Activated naive CD4-positive, alpha-beta T cell treated with anti-CD3 and anti-CD28 coated beads, Interleukin-2, amount 50 U/mL, for 16 hours (primary cell): Measurements from ENCODE around the gene PEAK1.

Source experiments
- DNase-seq: peaks from one replicate; pipeline ENCODE4 v3.0.0-alpha.2; 2020

The PEAK1 gene

DNA sequence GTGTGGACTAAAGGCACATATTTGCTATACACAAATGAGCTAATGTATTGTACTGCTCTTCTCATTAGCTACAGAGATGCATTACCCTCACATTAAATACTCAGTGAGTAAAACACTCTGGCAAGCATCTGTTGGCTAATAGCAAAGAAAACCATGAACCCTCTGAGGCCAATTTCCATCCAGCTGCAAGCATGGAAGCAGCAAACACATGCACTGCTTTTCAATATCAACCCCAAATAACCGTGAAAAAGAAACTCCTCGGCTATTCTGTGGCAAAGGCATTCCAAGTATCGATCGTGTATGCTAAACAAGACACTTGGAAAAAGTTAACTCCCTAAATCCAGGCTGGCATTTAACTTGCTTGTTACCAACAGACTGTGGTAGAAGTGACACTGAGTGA lies 67.0 kb downstream of the PEAK1 start:
- no peak for DNase-seq

DNA sequence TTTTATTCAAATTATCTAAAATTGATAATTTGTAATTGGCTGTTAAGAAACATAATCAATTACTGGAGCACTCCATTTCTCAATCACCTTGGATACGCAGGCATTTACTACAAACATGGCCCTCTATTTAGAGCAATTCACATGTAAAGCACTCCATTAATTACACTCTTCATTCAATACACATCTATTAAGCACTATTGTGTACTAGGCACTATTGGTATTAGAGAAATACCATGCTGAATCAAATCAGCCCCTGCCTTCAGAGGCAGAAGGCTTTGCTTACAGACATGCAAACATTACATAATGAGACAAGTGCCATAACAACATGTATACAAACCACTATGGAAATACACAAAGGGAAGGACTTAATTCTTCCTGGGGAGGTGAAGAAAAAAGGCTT lies 69.1 kb downstream of the PEAK1 start:
- no peak for DNase-seq

- DNase-seq = no peak
Observed at GRCh38 chr15:77349666-77350065, 70.2 kb downstream of the PEAK1 start.

GRCh38 chr15:77348511-77348910 lies 71.4 kb downstream of the PEAK1 start:
- DNase-seq = no peak

DNA sequence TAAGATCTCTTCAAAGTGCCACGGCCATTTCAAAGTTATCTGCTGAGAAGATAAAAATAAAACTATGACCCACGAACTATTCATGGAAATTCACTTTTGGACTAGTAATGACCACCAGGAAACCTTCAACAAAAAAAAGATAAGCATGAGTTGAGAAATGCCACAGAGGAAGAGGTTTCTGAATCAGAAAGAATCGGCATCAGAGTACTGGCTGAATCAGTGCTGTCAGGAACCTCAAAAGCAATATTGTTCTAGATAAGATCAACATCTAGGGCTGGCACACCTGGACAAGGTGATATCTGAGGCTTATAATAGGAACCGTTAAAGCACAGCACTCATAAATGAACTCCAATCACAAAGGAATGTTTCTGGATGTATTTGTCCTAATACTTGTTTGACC lies 72.7 kb downstream of the PEAK1 start:
- DNase-seq = no peak

- no peak for DNase-seq
Observed at GRCh38 chr15:77346245-77347036, 73.5 kb downstream of the PEAK1 start.

GRCh38 chr15:77342807-77343206 lies 77.1 kb downstream of the PEAK1 start:
- DNase-seq = no peak

GRCh38 chr15:77340245-77340644 lies 79.7 kb downstream of the PEAK1 start:
- DNase-seq = no peak

DNA sequence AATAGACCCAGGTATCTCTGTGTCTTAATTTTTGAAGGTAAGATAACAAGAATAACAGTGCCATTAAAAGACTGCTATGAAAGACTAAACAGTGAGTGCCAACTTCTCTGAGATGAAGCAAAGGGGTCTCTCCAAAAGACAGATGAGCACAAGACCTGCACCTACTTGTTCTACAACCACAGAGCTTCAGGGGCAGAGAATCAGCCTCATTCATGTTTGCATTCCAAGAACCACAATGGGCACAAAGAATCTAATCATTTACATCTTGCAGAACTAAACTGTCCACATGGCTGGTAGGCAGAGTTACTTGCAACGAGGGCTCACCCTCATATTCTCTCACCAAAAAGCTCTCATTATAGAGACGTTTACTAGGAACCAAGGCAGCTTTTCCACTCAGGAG lies 83.9 kb downstream of the PEAK1 start:
- no peak for DNase-seq

DNA sequence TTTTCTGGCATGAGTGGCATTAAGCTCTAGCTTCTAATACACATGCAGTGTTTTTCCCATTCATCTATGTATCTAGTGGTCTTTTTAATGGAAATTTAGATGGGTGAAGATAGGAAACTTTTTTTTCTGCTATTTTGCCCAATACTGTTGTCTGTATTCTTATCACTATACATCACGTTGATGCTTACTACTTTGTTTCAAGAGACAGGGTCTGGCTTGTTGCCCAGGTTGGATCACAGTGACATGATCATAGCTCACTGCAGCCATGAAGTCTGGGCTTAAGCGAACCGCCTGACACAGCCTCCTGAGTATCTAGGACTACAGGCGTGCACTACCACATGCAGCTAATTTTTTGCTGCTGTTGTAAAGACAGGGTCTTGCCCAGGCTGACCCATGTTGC lies 84.6 kb downstream of the PEAK1 start:
- DNase-seq = no peak

DNA sequence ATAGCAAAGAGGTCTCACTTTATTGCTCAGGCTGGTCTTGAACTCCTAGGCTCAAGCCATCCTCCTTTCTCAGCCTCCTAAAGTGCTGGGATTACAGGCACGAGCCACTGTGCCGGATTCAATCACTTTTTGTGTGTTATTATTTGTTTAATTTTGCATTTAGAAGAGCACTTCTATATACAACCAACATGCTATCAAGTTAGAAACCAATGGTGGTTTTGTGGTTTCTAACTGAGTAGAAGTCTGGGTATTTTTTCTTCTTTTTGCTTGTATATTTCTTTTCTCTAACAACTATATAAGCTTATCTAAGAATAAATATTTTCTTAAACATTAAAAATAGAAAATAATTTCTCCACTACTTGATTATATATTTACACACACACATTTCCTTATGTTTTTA lies 86.7 kb downstream of the PEAK1 start:
- DNase-seq = no peak

DNA sequence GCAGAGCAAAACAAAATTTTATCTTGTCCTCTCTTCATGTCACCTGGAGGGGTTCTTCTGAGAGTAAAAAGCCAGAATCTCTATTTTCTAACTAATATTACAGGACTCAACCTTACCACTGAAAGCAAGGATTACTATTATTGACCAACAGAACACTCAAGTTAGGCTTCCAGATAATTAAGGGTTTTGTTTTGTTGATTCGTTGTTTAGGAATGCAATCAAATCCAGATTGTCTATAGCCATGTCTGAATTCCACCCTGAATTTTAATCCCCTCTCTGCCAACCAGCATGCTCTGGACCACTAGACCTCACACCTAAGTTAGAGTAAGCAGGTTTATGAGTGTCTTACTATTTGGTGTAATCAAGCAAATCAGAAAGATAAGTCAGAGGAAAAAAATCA lies 90.7 kb downstream of the PEAK1 start:
- no peak for DNase-seq

GRCh38 chr15:77327844-77328529 lies 91.9 kb downstream of the PEAK1 start:
- no peak for DNase-seq

- DNase-seq = no peak
Observed at GRCh38 chr15:77327168-77327567, 92.7 kb downstream of the PEAK1 start.

GRCh38 chr15:77326366-77326765 lies 93.5 kb downstream of the PEAK1 start:
- DNase-seq = no peak

- no peak for DNase-seq
Observed at GRCh38 chr15:77312523-77312922, 107.4 kb downstream of the PEAK1 start.

DNA sequence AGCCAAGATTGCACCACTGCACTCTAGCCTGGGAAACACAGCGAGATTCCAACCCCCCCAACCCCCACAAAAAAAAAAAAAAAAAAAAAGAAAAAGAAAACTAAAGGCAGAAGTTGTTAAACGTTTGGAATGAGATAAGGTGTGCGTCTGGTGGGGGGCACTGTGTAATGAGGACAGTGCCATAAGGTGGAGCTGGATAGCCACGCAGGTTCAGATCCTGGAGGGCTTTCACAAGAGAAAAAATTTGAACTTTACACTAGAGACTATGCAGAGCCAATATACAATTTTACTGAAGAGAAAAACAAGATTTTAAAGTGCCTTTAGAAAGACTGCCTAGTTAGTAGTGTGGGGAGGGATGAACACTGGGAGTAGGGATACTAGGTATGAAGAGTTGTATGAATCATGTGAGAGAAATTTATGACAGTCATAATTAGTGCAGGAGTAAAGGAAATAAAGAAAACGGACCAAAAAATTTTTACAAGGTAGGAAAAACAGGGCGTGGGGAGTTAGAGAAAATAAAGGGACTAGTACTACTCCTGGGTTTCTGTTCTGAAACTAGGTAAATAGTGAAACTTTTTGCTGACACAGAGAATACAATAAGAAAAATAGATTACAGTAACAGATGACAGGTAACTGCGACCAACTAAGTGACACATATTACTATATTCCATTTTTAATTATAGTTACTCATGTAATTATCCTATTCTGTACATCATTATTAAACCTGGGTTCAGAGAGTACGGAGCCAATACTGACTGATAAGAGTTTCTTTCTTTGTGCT lies 108.1 kb downstream of the PEAK1 start:
- DNase-seq = no peak

GRCh38 chr15:77311020-77311419 lies 108.9 kb downstream of the PEAK1 start:
- DNase-seq = no peak

- DNase-seq = no peak
Observed at GRCh38 chr15:77309392-77309791, 110.5 kb downstream of the PEAK1 start.

DNA sequence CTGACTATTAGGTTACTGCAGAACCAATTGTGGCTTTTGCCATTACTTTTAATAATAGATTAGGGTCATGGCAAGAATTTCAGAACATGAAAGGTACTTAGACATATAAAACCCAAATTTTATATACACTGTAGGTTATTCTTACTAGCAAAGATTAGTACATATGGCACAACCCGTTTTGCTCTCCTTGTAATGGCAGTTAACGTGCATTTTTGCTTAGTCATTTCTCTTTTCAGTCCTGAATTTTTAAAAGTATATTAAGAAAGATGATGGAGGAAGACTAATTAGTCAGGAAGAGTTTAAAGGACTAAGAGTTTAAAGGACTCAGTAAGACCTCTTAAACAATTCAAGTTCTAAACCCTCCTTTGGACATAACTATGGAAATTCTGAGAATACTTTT lies 114.0 kb downstream of the PEAK1 start:
- DNase-seq = no peak

DNA sequence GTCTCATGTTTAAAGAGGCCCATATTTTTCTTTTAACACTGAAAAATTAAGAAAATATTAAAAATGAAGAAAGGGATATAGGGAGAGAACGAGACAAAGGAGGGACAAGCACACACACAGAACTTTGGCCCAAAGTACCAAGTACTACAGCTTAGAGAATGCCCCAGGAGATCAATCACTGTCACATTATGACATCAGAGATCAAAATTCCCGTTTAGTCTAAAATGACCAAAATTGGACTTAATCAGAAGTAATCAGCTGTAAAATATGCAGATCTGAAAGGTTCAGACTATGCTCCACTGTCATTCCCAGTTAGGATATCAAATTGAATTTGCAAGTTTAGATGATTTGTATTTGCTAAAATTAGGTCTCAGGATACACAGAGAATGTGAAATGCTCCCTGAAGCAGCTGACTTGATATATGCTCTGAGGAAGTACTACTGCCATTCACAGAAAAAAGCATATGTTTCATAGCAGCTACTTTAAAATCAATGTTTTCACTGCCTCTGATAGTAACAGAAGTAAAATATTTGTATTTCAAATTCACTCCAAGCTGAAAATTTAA lies 123.0 kb downstream of the PEAK1 start:
- DNase-seq = no peak

DNA sequence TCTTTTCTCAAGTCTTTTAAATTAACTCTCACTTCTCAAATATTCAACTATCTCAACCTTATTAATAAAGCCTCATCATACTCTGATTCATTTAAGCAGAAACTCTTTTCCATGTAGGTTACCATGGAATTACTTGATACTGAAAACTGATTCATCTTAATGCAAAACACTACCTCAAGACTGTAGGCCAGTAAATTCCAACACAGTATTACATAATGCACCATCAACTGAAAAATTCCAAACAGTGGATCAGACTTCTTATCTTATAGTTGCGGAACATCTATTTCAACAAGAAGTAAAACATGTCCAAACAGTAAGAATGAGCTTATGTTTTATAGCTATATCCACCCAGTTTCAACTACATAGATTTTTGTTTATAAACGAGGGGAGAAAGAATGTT lies 124.5 kb downstream of the PEAK1 start:
- no peak for DNase-seq

GRCh38 chr15:77292969-77293558 lies 126.8 kb downstream of the PEAK1 start:
- DNase-seq = no peak
